Endometrial microvascular endothelial cells (primary cell): ENCODE results near the gene VAV3. TPM values are rescaled to one million over a fixed set of nuclear protein-coding genes. Genes with fewer than 3 reads are reported as not detected.
"Not testable (repeated sequence)": the region's sequence is repeated elsewhere in the genome, so short reads cannot be mapped to it uniquely, and the experiment has no call there.

Experiments
- in situ Hi-C: cut with HindIII; loops from 2 replicates; pipeline ENCODE4 v1.10.0; 2017; ENCODE audit warnings: low sequenced_read_pairs, low pct_unique_long_range_greater_than_20kb; ENCODE audit errors: inconsistent ontology term
- total RNA-seq: library from RNA; depleted of rRNA; stranded (reverse); fragments of >200 nt; gene quantifications from one replicate; pipeline ENCODE4 v1.2.3, GENCODE V29; 2015; ENCODE audit errors: inconsistent ontology term

The VAV3 gene
- total RNA-seq, 1 donor from 2014 or later: 1.1 TPM

DNA sequence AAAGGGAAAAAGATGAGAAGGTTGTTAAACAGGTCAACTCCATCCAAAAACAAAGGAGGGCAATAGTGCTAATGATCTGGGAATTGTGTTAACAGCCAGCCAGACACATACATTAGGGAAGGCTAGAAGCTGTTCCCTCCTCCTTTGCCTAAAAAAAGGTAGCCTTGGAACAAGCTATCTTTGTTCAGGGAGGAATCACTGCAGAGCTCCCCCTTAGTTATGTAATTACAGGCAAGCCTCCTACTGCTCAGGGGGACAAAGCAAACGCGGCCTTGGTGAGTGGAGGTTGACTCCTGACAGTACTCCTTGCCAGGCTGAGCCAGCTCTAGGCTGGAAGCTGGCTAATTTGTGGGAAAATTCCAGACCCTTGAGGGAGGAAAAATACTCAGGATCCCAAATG is 97.6 kb downstream of the VAV3 start:
- in situ Hi-C loops: no loop called here

DNA sequence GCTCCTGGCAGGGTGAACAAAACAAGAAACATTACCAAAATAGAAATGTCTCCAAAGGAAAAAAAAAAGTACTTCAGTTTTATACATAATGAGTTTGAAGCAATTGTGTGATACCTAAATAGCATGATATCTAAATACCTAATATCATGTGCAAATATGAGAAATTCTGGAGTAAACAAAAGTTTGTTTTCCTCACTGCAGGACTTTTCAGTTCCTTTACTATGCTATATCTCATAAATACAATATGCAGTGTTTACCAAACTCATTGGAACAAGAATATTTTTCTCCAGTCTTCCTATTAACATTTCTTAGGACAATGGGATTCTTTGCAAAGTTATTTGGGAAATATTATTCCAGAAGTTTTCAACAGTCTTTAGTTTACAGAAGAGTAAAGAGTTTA is 98.1 kb downstream of the VAV3 start:
- in situ Hi-C loops: no loop called here

DNA sequence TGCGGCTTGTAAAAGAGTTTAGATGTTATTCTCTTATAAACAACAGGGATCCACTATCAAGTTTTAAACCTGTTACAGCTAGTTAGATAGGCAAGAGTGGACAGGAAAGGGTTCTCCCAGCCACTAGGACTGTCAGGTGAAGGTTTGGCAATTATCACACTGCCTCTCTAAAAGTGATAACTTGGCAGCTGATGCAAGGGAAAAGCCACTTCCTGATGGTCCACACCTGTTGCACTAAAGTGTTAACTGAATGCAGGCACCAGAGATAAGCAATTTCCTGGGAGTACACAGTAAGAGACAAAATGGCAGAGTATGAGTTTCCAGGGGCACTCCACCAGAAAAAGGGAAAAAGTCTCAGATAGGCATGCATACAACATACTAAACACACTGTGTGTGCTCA is 99.4 kb downstream of the VAV3 start:
- in situ Hi-C loops: no loop called here

DNA sequence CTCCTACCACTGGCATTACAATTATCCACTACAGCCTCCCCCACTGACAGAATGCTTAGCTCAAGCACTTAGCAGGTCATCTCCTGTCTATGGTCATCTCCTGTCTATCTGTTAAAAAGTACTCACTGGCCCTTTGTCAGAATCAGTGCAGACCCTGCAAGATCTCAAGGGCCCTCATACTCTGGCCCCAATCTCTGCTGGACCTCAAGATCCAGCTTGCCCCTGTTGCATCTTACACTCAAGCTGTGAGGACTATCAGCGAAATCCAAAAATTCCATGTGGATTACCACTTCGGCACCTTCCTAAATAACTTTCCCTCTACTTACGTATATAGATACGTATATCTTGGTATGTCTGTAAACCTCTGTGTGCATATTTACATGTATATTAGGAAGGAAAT is 101.6 kb downstream of the VAV3 start:
- in situ Hi-C loops: no loop called here

DNA sequence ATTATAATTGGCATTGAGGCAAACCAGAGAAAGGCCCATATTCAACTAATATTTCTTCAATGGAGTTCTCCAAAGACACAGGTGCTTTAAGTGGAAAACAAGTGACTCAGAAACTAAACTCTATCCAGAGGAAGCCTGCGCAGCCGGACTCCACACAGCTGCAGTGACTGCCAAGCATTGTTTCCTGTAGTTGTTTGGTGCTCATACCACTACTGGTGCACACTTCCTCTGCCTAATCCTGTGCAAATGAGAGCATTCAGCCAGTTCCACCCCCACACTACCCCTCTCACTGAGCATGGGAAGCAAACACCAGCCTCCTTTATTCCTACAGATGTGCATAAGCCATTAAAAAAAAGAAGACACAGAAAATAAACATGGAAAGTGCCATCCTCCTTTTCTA is 102.9 kb downstream of the VAV3 start:
- in situ Hi-C loops: no loop called here

DNA sequence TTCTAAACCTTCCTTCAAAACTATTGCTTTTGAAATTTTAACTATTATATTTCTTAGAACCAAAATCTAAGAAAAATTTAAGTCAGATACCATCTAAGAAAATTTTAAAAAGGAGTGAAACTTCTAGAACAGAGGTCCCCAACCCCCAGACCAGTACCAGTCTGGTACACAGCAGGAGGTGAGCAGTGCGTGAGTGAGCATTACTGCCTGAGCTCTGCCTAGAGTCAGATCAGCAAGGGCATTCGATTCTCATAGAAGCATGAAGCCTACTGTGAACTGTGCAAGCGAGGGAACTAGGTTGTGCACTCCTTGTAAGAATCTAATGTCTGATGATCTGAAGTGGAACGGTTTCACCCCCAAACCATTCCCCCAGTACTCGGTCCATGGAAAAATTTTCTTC is 106.7 kb downstream of the VAV3 start:
- in situ Hi-C loops: no loop called here

DNA sequence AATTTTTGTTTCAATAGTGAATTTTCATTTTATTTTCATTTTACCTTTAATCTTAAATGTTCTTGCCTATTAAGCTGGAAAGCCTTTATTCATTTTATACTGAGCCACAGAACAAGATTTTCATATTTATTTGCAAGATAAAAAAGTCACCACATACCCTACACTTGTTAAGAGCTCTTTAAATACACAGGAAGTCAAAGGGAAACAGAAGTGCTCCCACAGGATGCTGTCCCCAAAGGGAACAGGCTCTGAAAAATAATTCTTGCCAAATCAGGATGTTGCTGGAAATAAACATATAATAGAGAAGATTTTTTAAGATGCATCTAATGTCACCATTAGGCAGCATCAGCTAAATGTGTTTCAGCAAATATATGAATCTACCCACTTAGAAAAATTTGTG is 113.6 kb downstream of the VAV3 start:
- in situ Hi-C loops: no loop called here

DNA sequence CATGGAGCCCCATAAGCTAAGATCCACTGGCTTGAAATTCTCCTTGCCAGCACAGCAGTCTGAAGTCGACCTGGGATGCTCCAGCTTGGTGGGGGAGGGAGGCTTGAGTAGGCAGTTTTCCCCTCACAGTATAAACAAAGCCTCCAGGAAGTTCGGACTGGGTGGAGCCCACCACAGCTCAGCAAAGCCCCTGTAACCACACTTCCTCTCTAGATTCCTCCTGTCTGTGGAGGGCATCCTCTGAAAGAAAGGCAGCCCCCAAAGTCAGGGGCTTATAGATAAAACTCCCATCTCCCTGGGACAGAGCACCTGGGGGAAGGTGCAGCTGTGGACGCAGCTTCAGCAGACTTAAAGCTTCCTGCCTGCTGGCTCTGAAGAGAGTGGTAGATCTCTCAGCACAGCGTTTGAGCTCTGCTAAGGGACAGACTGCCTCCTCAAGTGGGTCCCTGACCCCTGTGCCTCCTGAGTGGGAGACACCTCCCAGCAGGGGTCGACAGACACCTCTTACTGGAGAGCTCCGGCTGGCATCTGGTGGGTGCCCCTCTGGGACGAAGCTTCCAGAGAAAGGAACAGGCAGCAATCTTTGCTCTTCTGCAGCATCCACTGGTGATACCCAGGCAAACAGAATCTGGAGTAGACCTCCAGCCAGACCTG is 120.3 kb downstream of the VAV3 start:
- in situ Hi-C loops: not testable (repeated sequence)

DNA sequence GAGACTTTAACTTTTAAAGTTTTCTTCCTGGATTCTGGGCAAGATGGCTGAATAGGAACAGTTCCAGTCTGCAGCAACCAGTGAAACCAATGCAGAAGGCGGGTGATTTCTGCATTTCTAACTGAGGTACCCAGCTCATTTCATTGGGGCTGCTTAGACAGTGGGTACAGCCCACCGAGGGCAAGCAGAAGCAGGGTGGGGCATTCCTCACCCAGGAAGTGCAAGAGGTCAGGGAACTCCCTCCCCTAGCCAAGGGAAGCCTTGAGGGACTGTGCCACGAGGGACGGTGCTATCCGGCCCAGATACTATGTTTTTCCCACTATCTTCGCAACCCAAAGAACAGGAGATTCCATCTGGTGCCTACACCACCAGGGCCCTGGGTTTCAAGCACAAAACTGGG is 121.0 kb downstream of the VAV3 start:
- in situ Hi-C loops: no loop called here

DNA sequence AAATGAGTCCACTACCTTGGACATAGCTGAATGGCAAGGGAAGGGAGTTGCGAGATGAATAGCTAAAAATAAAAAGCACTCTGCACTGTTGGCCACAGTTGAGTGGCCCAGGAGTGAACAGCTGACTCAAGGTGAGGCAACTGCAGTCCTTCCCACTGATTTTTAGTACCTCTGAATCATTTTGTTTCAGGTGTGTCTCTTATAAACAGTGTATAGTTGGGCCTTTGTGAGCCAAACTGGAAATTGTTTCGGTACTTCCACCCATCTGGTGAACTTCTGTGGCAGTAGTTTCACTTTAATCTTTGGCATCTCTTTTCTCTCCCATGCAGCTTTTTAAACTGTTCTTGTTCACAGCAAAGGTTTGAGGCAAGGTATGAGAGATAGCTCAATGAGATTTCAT is 122.7 kb downstream of the VAV3 start:
- in situ Hi-C loops: no loop called here

DNA sequence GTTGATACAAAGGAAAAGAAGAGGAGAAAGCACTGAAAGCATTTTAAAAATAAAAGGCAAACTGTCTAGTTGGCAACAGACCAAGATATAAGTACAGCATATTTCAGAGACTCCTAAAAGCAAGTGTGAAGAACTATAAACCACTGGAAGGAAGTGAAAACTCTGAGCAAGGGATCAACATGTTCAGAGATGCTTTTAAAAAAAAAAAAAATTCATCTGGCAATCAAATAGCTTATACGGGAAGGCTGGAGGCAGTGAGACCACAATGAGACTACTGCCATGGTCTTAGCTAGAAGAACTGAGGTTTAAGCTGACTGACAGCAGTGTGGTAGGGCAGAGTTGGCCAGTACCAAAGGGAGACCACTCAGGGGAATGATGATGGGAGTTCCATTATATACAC is 124.3 kb downstream of the VAV3 start:
- in situ Hi-C loops: no loop called here

DNA sequence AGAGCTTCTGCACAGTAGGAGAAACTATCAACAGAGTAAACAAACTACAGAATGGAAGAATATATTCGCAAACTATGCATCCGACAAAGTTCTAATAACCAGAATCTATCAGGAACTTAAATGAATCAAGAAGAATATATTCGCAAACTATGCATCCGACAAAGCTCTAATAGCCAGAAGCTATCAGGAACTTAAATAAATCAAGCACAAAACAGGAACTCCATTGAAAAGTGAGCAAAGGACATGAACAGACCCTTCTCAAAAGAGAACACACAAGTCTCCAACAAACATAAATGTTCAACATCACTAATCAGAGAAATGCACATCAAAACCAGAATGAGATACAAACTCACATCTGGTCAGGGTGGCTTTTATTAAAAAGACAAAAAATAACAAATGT is 126.9 kb downstream of the VAV3 start:
- in situ Hi-C loops: no loop called here

DNA sequence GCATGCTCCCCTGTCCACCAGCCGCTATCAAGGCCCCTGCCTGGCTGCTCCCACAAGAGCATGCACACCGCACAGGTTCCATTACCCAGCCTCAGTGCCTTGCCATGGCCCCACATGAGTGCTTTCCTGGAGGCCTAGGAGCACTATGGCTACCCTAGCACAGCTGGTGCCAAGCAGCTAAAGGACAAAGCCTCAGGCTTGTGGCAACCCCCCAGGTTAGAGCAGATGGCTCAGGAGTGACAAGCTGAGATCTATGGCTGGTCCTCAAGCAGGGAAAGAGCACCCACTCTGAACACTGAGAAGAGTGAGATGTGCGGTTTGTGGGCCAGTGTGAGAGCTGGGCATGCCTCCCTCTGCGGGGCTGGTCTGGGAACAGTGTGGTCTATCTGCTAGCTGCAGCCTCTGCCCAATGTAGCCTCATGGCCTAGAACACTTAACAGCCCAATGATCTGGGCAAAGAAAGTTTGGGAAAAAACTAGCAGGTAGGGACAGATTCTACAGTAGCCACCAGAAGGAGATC is 129.8 kb downstream of the VAV3 start:
- in situ Hi-C loops: no loop called here

DNA sequence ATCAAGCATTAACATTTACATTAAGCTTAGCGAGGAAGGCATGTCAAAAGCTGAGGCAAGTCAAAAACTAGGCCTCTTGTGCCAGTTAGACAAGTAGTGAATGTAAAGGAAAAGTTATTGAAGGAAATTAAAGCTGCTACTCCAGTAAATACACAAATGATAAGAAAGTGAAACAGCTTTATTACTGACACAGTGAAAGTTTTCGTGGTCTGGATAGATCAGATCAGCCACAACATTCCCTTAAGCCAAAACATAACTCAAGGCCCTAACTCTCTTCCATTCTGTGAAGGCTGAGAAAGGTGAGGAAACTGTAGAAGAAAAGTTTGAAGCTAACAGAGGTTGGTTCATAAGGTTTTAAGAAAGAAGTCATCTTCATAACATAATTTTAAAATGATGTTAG is 131.9 kb downstream of the VAV3 start:
- in situ Hi-C loops: no loop called here

DNA sequence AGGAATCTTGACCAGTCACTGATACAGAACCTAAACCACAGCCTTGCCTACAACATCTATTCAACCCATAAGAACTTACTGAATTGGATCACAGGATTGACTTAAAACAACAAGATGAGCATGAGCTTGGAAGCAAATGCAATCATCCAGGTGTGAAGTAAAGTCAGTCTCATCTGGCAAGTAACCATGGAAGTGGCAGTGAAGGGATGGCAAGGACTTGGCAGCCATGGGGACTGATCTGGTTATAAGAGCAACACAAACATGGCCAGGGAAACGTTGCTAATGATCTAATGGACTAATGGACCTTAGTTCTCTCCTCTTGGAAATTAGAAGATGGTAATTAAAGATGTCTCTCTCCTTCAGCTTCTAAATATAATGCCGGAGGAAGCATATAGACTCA is 133.1 kb downstream of the VAV3 start:
- in situ Hi-C loops: no loop called here

DNA sequence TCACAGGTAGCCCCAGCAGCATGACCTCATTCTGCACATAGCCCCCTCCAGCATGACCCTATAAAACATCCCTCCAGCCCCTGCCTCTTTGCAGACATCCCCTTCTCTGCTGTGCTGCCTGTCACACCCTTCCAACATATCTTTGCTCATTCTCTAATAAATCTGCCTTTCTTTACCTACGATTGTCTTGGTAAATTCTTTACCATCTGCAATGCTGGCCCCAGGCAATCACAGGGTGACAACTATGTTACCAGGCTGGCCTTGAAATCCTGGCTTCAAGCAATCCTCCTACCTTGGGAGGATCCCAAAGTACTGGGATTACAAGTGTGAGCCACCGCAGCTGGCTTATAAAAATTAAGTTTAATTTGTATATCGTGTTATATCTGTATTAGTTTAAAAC is 134.5 kb downstream of the VAV3 start:
- in situ Hi-C loops: no loop called here

DNA sequence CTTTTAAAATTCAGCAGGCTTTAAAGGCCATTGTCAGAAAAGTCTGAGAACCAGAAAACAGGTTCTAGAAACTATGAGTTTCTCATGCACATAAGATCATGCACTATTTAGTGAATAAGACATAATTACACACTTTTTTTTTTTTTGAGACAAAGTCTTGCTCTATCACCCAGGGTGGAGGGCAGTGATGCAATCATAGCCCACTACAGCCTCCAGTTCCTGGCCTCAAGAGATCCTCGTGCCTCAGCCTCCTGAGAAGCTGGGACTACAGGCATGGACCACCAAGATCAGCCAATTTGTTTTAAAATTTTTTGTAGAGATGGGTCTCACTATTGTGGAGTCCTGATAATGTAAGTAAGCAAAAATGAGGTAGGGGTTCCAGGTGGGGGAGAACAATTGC is 134.9 kb downstream of the VAV3 start:
- in situ Hi-C loops: no loop called here

DNA sequence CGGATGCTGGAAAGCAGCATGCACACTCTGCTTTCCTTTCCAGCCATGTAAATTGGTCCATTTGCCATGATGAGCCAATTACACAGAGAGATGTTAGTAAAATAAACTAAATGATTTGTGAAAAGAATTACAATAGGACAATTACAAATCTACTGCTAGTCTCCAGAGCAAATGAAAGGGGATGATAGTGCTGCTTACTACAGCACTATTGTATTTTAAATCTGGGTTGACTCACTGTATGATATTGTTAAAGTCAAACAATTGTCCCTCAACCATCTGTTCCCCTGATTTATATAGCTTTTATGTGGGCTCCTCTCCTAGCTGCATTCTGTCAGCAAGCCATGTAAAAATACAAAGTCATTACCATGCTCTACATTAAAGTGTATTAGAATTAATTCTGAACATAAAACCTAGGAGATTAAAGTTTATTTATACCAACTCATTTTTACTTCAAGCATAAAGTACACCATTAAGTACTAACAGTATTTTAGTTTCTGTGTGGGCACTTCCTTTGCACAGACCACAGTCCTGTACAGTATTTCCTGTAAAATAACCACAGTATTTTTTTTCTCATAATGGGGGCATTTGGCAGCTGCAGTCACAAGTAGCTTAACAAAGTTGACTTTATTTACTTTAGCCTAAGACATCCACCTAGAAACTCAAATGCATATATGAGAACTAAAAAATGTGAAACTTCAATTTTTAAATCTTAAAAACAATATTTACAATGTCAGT is 135.8 kb downstream of the VAV3 start:
- in situ Hi-C loops: no loop called here

DNA sequence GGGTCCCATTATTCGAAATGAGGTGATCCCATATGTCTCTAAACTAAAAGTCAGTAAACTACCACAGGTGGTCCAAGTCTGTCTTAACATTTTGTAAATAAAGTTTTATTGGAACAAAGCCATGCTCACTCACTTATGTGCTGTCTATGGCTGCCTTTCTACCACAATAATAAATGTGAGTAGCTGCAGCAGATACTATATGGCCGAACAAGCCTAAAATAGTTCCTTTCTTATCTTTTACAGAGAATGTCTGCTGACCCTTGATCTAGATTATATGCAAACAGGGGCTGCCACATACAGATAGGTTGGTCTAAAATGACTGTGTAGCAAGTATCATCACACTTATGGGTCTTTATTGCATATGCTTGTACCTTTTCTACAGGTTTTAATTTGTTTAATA is 140.0 kb downstream of the VAV3 start:
- in situ Hi-C loops: no loop called here

DNA sequence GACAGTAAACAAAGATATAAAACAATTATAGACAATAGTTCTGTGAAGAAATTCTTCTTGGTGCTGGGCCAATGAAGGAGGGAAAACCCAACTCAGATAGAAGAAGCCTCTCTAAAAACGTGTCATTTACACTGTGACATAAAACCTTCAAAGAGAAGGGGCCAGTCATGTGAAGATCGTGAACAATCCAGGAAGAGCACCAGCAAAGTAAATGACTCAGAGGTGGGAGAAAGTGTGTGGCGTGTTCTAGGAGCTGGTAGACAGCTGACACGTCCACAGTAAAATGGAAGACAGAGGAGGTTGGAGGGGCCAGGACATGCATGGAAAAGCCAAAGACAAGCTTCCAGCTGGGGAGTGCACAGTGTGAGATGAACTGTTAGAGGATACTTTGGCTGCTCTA is 143.6 kb downstream of the VAV3 start:
- in situ Hi-C loops: no loop called here

DNA sequence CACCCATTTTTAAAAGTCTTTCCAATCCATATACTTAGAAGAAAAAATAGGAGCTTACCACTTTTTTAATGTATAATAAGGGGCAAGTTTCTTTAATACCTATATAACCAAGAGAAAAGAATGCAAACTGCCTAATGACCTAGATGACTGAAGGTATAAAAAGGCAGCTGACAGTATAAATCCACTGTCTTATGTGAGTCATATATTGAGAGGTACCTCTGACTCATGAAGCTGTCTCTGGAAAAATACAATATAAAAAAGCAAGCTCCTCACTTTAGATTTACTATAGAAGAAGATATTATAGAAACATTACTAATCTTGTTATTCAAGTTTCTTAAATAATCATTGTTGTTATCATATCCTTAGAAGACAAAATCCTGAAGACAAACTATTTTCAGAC is 144.2 kb downstream of the VAV3 start:
- in situ Hi-C loops: no loop called here
